SH-SY5Y (cell line): ENCODE results near the gene ZBBX.

Experiments
- GATA2 ChIP-seq: IDR thresholded peaks from 2 replicates; pipeline ENCODE4 v1.6.1; 2011; ENCODE audit warnings: mild to moderate bottlenecking, low read depth, low read length
- GATA3 ChIP-seq: IDR thresholded peaks from 2 replicates; pipeline ENCODE4 v1.6.1; 2011; ENCODE audit warnings: low read depth, mild to moderate bottlenecking, low read length, moderate library complexity

Gene ZBBX

GRCh38 chr3:167253037-167253436 lies 127.1 kb downstream of the ZBBX start:
- no peak for TF ChIP-seq GATA2

DNA sequence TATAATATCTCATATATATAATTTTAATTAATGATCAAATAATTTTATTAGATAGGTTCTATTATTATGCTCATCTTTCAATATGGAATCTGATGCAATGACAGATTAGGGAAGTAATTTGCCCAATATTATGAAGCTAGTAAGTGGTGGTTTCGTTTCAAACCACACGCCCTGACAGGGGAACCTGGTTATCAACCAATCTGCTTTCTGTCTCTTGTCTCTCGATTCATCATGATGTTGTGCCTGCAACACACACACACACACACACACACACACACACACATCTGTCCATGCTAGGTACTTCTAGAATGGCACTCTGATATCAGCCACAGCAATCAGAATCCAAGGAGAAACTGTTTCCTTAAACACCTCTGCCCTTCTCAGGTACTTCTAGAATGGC lies 128.4 kb downstream of the ZBBX start:
- TF ChIP-seq GATA3 (no peak), GATA2 (no peak)

GRCh38 chr3:167246252-167246651 lies 133.8 kb downstream of the ZBBX start:
- no peak for TF ChIP-seq GATA2
- TF ChIP-seq GATA3 = no peak

DNA sequence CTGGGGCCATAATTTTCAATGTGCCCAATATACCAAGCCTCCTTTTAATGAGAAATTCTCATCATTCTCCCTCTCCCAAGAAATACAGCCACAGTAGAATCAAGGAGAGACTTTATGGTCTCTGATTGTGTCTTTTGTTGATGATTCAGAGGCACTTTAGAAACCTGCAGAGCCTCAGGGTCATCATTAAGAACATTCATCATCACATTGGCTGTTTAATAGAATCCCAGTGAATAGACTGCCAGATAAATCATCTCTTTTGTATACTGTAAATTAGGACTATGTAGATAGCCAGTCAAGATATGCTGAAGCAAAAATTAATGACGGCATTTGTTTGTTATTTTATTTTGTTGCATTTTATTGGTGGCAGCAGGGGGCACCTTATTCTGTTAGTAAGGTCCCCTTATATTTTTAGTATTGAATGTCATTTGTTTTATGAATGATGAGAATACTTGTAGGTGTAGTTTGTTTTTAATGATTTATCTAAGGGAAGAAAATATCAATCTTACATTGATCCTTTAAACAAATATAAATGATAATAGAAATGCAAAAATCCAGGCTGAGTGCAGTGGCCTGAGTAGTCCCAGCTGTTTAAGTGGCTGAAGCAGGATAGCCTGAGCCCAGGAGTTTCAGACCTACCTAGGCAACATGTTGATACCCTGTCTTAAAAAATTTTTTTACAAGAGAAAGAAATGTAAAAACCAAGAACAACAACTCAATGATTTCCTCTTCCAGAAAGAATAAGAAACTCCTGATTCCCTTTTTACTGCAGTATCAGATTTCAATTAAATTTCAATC lies 138.8 kb downstream of the ZBBX start:
- TF ChIP-seq GATA2 (no peak), GATA3 (no peak)

DNA sequence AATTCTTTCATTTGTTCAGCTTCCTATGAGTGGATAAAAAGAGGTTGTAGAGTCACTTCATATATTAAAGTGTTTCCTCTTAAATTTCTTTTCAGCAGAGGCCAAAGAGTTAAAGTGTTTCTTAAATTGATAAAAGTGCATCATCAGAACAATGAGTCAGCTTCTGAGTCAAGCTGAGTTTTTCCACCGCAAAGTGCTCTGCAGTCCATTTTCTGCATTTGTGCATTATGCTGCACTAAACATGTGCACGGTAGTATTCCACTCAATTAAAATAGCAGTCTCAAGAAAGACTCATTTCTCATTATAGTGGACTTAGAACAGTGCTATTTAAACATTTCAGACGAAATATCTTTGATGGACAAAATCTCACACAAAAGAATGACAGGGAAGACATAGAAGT lies 152.0 kb downstream of the ZBBX start:
- no peak for TF ChIP-seq GATA2
- no peak for TF ChIP-seq GATA3

GRCh38 chr3:167225821-167226220 lies 154.3 kb downstream of the ZBBX start:
- TF ChIP-seq GATA3 (no peak), GATA2 (no peak)

DNA sequence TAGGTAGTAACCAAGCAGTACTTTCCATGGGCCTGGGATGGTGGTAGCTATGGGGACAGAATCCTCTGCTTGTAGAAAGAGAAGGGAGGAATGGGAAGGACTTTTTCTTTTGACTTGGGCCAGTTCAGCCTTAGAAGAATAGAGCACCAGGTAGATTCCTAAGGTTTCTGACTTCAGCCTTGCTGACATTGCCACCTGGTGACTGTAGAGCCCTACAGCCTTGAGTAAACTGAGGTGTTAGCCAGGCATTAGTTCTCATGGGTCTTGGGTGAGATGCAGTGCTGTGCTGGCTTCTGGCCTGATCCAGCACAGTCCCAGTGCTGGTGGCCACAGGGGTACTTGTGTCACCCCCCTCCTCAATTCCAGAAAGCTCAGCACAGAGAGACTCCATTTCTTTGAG lies 171.1 kb downstream of the ZBBX start:
- TF ChIP-seq GATA3 (no peak), GATA2 (no peak)

GRCh38 chr3:167203062-167203461 lies 177.0 kb downstream of the ZBBX start:
- no peak for TF ChIP-seq GATA2

- TF ChIP-seq GATA3 = no peak
- TF ChIP-seq GATA2 = no peak
Observed at GRCh38 chr3:167198949-167199600, 181.0 kb downstream of the ZBBX start.
